PFSK-1 (cell line): Measurements from ENCODE around the gene SIGLEC1.

Experiments
- FOXP2 ChIP-seq: optimal IDR thresholded peaks from 2 replicates; pipeline ENCODE3; 2011; ENCODE audit warnings: borderline replicate concordance, control low read depth, inconsistent platforms; ENCODE audit not compliant: insufficient read depth; ENCODE audit errors: extremely low read length, extremely low read depth
- POLR2AphosphoS5 ChIP-seq: IDR thresholded peaks from 2 replicates; pipeline ENCODE4 v1.6.1; 2012; ENCODE audit warnings: low read depth, mild to moderate bottlenecking, control low read depth, low read length, moderate library complexity
- SIN3A ChIP-seq: IDR thresholded peaks from 2 replicates; pipeline ENCODE4 v1.6.1; 2012; ENCODE audit warnings: mild to moderate bottlenecking, low read length, moderate library complexity, borderline replicate concordance; ENCODE audit not compliant: insufficient read depth
- TAF1 ChIP-seq: IDR thresholded peaks from 2 replicates; pipeline ENCODE4 v1.6.1; 2012; ENCODE audit warnings: low read length, control low read depth, borderline replicate concordance; ENCODE audit not compliant: insufficient read depth
- TF ChIP-seq, protein P1 (sequence below), 2 experiments: IDR thresholded peaks; 2 replicates each; pipeline versions ENCODE4 v1.6.1 to v1.8.0; 2011 to 2012; ENCODE audit warnings: low read depth in 2 of 2, low read length in 2 of 2, control low read depth in 1 of 2, inconsistent platforms in 1 of 2, mild to moderate bottlenecking in 1 of 2, moderate library complexity in 1 of 2; ENCODE audit not compliant: insufficient read depth in 1 of 2

SIGLEC1 gene

DNA sequence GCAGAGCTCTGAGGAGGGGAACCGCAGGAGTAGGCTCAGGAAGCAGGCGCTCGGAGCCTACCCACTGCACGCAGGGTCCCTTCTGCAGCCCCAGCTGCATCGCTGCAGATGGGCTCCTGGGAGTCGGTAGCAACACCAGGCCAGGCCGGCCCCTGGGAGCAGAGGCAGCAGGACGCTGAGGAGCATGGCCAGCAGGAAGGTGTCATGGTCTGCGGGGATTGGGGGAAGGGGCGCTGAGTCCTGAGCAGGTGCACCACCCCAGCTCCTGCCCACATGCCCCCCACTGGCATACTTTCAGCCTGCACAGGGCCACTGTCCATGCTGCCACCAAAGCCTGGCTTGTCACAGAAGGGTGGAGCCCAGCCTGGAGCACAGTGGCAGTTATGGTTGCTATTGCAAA lies 41.5 kb downstream of the SIGLEC1 start:
- TF ChIP-seq SIN3A (no peak), FOXP2 (no peak)

DNA sequence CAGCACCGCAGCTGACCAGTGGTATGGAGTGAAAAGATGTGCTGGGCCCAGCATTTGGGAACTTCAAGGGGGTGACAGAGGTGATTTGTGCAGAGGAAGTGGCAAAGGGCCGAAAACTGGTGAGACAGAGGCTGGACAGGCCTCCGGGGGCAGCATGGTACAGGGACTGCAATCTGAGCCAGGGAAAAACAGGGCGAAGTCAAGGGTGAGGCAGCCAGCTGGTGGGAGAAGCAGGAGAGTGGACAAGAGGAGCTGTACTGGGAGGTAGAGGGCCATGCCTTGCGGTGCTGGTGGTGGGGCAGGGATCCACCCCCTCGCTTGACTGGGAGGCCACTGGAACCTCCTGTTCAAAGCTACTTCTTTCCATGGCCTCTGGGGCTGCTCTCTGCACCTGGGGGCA lies 41.9 kb downstream of the SIGLEC1 start:
- TF ChIP-seq SIN3A (no peak), FOXP2 (no peak), TAF1 (no peak), POLR2AphosphoS5 (no peak)
- TF ChIP-seq, protein P1, sequence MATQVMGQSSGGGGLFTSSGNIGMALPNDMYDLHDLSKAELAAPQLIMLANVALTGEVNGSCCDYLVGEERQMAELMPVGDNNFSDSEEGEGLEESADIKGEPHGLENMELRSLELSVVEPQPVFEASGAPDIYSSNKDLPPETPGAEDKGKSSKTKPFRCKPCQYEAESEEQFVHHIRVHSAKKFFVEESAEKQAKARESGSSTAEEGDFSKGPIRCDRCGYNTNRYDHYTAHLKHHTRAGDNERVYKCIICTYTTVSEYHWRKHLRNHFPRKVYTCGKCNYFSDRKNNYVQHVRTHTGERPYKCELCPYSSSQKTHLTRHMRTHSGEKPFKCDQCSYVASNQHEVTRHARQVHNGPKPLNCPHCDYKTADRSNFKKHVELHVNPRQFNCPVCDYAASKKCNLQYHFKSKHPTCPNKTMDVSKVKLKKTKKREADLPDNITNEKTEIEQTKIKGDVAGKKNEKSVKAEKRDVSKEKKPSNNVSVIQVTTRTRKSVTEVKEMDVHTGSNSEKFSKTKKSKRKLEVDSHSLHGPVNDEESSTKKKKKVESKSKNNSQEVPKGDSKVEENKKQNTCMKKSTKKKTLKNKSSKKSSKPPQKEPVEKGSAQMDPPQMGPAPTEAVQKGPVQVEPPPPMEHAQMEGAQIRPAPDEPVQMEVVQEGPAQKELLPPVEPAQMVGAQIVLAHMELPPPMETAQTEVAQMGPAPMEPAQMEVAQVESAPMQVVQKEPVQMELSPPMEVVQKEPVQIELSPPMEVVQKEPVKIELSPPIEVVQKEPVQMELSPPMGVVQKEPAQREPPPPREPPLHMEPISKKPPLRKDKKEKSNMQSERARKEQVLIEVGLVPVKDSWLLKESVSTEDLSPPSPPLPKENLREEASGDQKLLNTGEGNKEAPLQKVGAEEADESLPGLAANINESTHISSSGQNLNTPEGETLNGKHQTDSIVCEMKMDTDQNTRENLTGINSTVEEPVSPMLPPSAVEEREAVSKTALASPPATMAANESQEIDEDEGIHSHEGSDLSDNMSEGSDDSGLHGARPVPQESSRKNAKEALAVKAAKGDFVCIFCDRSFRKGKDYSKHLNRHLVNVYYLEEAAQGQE (IDR thresholded peaks at IDR 0.05; ENCODE audit: insufficient read depth in 1 of 2, low read depth in 2 of 2, low read length in 2 of 2), result no peak

DNA sequence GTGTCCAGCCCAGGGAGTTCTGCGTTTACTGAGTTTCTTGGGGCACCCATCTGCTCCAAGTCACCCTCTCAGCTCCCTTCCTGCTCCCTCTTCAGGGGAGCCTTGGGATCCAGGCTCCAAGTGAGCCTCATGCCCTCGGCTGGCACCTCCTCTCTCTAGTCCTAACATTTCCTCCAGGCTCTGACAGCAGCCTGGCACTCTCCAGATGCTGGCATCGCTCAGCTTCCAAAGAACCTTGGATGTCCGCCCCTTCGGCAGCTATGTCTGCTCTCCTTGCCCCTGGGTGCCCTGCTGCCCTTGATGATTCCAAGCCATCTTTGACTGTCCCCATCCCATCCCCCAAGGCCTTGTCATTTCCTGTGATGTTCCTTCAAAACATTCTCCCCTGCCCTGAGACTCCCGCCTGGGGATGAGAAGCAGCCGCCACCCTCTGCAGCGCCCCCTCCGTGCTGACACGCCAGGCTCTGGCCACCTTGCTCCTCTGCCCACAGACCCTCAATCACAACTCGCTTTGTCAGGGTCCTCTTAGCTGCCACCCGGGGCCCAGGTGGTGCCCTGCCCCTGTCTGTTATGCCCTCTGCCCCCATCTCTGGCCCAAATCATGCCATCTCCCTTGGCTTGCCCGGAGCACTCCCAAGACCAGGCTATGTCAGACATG lies 42.6 kb downstream of the SIGLEC1 start:
- TF ChIP-seq POLR2AphosphoS5 (no peak), FOXP2 (no peak), TAF1 (no peak), SIN3A (no peak)
- TF ChIP-seq, protein P1 (IDR thresholded peaks at IDR 0.05; ENCODE audit: insufficient read depth in 1 of 2, low read depth in 2 of 2, low read length in 2 of 2), result no peak

DNA sequence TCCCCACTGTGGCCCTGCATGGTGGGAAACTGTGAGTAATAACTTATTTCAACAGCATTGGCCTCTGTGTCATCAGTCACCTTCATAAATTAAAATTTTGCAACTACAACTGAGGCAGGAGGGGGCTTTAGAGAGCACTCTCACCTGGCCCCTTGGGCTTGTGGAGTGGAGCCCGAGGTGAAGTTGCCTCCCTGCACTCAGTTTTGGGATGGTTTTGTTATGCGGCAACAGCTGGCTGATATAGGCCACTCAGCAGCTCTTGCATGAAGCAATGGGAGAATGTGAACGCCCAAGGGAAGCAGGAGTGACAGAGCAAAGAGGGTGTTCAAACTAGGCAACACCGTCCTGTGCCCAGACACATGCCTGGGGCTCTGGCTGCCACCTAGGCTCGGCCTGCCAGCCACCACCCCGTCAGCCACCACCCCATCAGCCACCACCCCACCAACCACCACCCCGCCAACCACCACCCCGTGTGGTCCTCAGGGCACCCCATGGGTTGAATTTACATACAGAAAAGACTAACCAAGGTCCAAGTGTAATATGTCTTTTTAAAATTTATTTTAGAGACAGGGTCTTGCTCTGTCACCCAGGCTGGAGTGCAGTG lies 44.9 kb downstream of the SIGLEC1 start:
- no peak for TF ChIP-seq SIN3A
- no peak for TF ChIP-seq TAF1
- no peak for TF ChIP-seq FOXP2
- TF ChIP-seq, protein P1 (IDR thresholded peaks at IDR 0.05; ENCODE audit: insufficient read depth in 1 of 2, low read depth in 2 of 2, low read length in 2 of 2), result no peak
- no peak for TF ChIP-seq POLR2AphosphoS5

DNA sequence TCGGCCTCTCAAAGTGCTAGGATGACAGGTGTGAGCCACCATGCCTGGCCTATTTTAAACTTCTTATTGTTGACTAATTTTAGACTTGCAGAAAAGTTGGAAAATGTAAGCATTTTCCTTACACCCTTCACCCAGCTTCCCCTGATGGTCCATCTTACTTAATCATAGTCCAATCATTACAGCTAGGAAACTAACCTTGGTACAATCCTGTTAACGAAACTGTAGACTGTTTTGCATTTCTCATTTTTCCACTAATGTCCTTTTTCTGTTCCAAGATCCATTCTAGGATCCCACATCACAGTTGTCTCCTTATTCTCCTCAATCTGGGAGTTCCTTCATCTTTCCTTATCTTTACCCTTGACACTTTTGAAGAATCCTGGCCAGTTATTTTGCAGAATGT lies 48.5 kb downstream of the SIGLEC1 start:
- TF ChIP-seq TAF1 (no peak), FOXP2 (no peak), SIN3A (no peak), POLR2AphosphoS5 (no peak)
- TF ChIP-seq, protein P1 (IDR thresholded peaks at IDR 0.05; ENCODE audit: insufficient read depth in 1 of 2, low read depth in 2 of 2, low read length in 2 of 2), result no peak
